HL-60 (cell line): ENCODE data around the gene TMEM31.

Experiments
- GABPA ChIP-seq: IDR thresholded peaks from 2 replicates; pipeline ENCODE4 v1.6.1; 2012; ENCODE audit warnings: low read depth
- POLR2AphosphoS5 ChIP-seq: IDR thresholded peaks from 2 replicates; pipeline ENCODE4 v1.6.1; 2012; ENCODE audit warnings: low read depth
- TF ChIP-seq, protein P1 (sequence below): IDR thresholded peaks from one replicate; pipeline ENCODE4 v1.5.1; 2011; ENCODE audit warnings: low read length, control low read depth, inconsistent platforms; ENCODE audit not compliant: insufficient read depth

DNA sequence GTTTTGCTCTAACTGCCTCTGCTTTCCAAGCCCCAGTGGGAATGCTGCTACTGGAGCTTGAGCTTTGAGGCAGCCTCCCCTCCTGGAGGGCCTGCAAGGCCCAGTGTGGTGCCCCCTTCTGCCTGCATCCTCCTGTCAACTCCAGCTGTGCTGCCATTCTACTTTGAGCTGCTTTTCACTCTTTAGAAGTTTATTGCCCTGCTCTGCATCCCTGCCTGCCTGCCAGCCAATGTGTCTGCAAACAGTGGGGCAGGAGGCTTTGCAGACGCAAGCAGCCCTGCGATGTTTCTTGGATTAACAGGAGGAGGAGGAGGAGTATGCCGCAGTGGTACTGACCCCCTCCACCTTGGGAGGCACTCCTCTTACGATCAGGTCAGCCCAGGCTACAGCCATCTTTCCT, 16.4 kb downstream of the TMEM31 start:
- TF ChIP-seq GABPA: no peak
- TF ChIP-seq, protein P1, sequence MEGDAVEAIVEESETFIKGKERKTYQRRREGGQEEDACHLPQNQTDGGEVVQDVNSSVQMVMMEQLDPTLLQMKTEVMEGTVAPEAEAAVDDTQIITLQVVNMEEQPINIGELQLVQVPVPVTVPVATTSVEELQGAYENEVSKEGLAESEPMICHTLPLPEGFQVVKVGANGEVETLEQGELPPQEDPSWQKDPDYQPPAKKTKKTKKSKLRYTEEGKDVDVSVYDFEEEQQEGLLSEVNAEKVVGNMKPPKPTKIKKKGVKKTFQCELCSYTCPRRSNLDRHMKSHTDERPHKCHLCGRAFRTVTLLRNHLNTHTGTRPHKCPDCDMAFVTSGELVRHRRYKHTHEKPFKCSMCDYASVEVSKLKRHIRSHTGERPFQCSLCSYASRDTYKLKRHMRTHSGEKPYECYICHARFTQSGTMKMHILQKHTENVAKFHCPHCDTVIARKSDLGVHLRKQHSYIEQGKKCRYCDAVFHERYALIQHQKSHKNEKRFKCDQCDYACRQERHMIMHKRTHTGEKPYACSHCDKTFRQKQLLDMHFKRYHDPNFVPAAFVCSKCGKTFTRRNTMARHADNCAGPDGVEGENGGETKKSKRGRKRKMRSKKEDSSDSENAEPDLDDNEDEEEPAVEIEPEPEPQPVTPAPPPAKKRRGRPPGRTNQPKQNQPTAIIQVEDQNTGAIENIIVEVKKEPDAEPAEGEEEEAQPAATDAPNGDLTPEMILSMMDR: no peak
- no peak for TF ChIP-seq POLR2AphosphoS5
